Activated CD8-positive, alpha-beta memory T cell treated with anti-CD3 and anti-CD28 coated beads for 36 hours (primary cell): ENCODE data around the gene ADAMTS2. TPM values are rescaled to one million over a fixed set of nuclear protein-coding genes. Genes with fewer than 3 reads are reported as not detected.

Source experiments
- CTCF ChIA-PET: fragments of 350-600 bp; sonication (Branson Sonifier 250); formaldehyde crosslinking; loops from one replicate; lab custom pipeline; 2021; ENCODE audit warnings: antibody characterized with exemption; lab: Charles Lee
- POLR2A ChIA-PET: fragments of 350-600 bp; sonication (Branson Sonifier 250); formaldehyde crosslinking; loops from one replicate; lab custom pipeline; 2021; ENCODE audit warnings: antibody characterized with exemption; lab: Charles Lee
- total RNA-seq, 2 experiments: library from RNA; stranded (reverse); gene quantifications; one replicate each; pipeline ENCODE4 v1.2.3, GENCODE V29; 2021

The ADAMTS2 gene
- total RNA-seq, 2 experiments from 2014 or later, result not detected

DNA sequence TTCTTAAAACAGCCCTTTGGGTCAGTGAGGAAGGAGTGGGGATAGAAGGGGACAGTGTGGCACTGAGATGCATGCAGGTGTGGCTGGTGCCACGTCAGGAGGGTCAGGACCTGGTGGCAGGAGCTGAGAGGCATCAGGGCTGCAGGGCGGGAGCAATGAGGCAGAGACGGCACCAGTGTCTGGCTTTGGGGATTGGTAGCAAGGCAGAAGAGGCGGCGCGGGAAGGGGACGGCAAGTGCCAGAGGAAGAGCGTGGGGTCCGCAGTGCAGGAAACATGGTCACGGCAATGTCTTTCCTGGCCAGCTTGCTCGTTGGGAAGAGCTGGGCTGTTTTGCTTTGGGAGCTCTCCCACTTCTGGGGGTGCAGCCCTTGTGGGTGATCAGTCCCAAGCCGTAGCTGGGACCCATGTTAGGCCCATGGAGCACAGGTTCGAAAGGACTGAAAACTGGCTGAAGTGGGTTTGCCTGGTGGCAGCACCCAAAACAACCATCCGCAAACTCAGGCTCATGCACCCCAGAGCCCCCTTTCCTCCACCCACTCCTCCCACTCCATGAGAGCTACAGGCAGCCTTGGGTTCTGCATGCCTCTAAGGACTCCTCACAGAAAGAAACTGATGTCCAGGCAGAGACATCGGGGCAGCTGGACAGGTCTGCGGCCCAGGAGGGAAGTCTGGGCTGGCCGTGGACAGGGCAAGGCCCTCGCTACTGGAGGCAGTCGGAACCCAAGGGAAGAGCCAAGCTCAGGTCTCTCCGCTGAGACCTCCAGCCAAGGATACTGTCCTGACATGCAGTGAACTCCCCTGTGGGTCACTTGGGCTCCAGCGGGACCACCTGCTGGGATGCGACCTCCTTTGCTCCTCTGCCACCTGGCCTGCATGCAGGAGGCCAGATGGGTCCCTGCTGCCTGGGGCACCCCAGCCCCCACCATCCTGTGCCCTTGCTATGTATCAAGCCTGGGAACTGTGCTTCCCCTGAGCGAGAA, 180.6 kb downstream of the ADAMTS2 start:
- ChIA-PET CTCF (no interaction called here), POLR2A (no interaction called here)

DNA sequence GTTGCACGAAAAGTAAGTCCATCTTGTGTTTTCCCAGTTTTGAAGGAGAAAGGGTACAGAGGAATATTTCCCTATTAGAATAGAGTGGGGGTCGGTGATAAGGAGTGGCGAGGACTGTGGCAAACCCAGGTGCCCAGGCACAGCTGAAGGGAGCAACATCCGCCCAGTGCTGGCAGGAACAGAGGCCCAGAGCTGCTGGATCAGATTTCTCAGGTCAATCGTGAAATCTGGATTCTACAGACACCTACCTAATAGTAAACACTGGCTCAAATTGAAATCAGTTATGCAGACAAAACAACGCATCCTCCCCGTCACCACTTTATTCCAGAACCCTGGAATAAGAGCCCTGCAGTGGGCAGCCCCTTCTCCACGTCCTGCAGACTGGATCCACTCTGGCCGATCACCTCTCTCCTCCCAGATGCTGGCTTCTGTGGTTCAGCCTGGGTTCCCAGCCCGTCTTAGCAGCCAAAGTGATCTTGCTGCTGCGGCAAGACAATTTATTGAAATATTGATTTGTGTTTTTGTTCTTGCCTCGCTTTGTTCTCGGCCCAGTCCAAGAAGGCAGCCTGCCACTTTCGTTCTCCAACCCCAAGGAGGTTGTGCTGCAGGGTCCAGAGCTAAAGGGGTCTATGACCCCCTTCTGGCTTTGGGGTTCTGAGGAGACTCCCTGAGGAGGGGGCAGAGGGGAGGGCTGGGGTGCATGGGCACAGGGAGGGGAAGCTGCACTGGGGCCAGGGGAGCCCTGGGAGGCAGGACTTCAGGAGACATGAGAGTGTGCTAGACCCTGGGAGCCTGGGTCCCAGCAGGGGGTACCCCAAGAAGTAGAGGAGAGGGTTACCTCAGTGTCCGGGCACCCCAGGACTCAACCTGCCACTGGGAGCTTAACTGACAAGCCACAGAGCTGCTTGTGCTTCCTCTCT, 181.8 kb downstream of the ADAMTS2 start:
- POLR2A ChIA-PET, result no interaction called here
- CTCF ChIA-PET, result no interaction called here

DNA sequence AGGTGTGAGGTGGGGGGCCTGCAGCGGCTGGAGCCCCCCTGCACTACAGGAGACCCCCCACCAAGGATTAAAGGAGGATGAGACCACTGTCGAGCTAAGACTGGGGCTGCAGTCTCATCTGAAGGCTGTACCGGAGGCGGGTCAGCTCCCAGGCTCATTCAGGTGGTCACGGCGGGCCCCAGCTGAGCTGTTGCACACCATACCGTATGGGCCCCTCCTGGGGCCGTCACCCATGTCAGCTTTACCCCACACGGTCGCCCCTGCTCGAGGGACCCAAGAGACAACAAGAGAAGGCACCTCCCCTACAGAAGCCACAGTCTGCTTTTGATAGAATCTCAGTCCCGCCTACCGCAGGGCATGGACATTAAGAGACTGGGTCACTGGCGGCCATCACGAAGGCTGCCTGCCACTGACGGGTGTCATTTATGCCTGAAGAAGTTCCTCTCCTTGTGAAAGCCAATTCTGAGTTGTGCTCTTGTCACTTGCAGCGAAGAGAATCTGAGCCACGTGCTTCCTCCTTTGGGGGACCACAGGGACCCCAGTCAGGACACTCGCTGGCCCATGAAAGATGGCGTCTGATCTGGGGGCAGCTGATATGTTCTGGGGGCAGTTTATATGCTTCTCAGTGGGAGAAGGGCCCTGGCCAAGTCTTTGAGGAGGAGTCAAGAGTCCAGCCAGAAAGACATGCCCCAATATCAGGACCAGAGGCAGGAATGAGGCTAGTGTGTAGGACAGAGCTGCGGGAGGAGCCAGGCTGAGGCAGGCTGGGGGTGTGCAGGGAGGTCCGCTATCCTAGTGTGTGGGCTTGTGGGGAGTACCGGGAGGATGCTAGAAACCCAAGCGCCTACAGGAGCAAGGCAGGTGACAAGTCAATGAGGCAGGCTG, 182.7 kb downstream of the ADAMTS2 start:
- ChIA-PET CTCF (no interaction called here), POLR2A (no interaction called here)

DNA sequence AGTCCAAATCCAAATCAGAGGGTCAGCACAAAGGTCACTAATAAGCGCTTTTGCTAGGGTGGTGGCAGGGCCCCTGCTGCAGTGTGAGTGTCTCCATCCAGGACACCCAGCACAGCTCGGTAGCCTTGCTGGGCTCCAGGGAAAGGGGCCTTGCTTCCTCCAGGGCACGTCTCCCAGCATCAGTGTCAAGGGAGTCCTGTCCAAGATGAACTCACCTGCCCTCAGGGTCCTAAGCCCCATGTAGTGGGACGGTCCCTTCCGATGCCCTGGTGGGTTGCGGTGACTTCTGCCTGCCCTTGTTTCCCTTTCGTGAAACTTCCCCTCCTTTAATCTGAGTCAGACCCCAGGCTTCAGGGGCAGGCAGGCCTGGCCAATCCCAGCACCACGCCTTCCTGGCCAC, 183.4 kb downstream of the ADAMTS2 start:
- ChIA-PET POLR2A (no interaction called here), CTCF (no interaction called here)

DNA sequence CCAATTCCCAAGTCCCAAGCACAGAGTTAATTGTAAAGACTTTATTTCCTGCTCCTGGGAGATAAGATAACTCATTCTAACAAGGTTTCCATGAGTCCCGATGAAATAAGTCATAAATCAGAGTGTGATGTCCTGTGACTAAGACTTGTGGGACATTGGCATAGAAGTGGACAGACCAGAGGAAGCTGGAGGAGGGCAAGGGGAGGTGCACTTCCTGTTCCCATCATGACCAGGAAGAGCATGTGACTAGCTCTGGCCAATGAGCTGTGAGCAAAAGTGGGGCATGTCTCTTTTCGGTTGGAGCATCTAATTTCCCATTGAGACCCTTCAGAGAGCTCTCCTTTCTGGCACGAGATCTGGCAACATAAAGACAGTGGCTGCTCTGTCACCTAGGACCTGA, 184.7 kb downstream of the ADAMTS2 start:
- ChIA-PET CTCF (no interaction called here), POLR2A (no interaction called here)

DNA sequence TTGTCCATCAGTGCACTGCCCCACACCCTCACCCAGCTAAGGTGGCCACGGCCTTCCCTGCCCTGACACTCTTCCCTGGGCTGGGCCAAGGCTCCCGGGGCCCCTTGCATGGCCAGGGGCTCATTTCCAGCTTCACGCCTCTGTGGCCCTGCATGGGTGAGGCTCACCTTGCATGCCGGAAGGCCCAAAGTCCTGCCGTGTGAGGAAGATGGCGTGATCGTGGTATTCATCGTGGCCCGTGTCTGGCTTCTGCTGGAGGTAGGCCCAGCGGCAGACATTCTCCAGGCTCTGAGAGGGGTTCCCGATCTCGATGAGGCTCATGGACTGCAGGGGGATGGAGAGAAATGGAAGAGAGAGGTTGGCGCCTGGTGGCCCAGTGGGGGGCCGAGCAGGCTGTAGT, 186.7 kb downstream of the ADAMTS2 start:
- ChIA-PET POLR2A (no interaction called here), CTCF (interaction anchor here (0.5 kb wide), 1 partner anchor 166 kb away, joined by 3 read pairs; no protein-coding TSS in a partner anchor)

DNA sequence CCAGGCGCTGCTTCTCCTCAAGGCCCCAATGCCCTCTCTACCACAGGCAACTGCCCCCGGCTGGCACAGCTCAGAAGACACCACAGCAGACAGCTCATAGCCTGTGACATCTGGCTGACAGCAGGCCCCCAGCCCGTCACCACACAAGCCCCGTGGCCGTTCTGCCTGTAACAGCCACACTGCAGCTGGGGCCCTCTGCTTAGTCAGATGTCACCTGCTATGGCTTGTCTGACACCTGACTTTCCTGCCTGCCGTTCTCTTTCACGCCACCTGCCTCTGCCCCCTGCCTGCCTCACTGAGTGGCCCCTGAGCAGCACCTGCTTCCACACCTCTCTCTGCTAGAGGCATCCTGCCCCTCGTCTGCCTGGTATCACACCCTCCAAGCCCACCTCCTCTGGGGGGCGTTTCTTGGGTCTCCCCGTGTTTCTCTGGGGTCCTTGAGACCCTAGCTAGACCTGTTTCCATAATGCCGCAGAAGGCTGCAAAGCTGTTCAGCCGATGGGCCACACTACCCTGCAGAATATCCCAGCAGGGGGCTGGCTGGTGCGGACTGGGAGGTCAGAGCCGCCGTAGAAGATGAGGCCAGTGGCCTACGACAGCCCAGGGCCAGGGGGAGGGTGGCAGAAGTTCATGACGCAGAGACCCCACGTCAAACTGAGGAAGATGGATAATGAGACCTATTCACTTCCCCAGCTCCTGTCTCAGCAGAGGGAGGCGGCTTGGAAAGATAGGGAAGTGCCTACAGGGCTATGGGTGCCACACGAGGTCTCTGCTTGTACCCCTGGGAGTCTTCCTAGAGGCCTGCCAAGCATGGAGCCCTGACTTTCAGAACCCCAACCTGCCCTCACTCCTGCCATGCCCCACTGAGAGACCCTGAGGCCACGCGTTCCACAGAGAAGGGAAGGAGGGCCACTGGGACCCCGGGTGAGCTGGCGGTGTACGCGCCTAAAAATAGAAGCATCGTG, 190.0 kb downstream of the ADAMTS2 start:
- ChIA-PET POLR2A (no interaction called here), CTCF (no interaction called here)

DNA sequence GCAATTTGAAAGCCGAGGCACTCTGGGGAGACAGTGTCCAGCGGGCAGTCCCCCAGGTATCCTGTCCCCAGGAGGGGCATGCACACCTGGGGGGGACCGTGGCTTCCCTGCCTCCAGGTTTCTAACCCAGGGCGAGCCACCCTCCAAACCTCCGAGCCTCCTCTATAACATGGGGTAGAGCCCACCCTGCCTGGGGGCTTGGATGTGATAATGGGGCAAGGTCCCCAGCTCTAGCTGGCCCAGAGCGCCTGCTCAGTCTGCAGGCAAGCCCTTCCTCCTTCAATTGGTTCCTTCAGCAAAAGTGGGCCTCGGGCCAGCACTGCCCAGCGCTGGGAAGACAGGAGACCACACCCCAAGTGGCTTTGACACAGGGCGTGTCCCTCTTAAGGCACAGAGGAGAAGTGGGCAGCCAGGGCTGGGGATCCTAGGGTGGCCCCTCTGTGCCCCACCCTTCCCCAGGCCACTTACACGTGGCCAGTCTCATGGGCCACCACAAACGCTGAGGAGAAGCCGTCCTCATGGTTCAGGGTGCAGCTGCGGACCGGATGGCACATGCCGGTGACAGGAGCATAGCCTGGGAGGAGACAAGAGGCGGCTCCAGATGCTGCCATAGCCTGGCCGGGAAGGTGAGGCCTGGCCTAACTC, 190.8 kb downstream of the ADAMTS2 start:
- ChIA-PET POLR2A (no interaction called here), CTCF (no interaction called here)

DNA sequence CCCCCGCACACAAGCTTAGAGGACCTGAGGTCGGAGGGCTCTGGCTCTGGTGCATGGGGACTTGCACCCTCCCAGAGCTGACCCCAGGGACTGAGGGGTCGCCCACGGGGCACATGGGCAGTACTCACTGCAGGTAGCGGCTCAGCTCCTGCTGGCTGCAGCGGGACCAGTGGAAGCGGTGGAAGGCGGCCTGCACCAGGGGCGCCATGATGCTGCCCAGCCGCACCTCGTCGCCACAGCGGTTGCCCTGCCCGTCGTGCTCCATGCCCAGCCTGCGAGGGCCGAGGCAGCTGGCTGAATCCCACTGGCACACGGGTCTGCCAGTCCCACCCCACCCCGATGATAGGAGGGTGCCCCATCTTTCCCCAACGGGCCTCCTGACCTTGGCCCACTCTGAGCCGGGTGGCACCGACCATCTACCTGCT, 191.3 kb downstream of the ADAMTS2 start:
- ChIA-PET POLR2A (no interaction called here), CTCF (no interaction called here)

DNA sequence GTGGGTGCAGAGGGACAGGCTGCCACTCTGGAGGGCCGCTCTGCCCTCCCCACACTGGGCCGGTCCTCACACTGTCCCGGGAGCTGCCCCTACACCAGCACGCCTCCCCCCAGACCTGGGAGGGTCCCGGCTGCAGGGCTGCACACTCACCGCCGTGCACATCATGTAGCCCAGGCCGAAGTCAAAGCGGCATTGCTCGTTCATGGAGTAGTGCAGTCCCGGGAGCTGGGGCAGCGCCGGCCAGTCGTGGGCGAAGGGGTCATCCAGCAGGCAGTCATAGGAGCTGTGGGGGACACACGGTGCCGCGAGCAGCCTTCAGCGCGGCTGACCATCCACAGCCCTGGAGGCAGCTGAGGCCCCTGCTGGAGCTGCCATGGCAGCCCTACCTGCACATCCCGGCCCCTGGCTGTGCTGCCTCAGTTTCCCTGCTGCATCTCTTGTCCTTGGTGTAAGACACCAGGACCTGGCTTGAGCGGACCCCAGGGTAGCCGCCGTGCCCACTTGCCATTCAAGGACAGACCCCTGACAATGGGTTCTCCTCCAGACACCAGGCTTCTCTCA, 191.8 kb downstream of the ADAMTS2 start:
- ChIA-PET CTCF (no interaction called here), POLR2A (no interaction called here)

DNA sequence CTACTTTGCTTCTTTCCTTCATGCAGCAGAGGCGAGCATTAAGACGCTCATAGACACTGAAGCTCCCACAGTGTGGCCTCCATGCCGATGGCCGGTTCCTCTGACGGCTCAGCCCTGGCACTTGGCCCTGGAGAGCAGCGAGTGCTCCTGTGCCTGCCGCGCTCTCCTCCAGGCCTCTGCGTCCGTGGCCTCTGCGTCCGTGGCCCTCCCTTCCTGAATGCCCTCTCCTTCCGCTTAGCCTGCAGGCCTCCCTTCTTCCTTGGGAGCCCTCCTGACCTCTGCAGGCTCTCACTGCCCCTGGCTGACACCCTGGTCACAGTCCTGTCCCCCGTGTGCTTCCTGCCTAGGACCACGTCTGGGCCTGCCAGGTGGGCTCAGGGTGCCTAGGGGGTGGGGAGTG, 192.3 kb downstream of the ADAMTS2 start:
- ChIA-PET POLR2A (no interaction called here), CTCF (no interaction called here)

DNA sequence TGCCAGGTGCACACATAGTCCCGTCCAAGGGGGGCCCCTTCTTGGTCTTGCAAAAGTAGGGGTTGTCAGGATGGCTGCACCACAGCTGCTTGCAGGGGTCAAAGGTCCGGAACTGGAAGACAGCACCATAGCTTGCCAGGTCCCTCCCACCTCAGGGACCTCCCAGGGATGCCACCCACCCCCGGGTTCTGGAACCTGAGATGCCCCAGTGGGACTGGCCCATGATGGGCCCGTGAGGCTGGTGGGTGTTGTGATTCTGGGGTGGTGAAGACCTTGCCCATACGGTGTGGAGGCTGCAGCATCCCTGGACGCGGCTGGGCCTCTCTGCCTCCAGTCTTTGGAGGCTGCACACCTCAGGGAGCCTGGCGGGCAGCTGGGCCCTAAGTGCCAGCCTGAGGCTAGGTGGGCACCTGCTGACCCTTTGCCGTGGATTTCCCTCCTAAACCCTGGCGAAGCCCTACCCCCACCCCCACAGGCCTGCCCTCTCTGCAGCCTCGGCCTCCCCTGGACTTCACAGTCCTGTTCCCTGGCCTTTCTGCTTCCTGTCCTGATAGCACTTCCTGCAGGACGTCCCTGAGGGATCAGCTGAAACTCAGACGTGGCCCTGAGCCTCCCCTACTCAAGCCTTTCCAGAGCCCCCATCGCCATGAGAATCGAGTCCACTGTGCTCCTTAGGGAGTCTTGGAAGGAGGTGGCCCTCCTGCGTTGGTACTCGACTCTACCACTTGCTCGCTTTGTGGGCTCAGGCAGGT, 192.9 kb downstream of the ADAMTS2 start:
- POLR2A ChIA-PET, result no interaction called here
- CTCF ChIA-PET, result no interaction called here

DNA sequence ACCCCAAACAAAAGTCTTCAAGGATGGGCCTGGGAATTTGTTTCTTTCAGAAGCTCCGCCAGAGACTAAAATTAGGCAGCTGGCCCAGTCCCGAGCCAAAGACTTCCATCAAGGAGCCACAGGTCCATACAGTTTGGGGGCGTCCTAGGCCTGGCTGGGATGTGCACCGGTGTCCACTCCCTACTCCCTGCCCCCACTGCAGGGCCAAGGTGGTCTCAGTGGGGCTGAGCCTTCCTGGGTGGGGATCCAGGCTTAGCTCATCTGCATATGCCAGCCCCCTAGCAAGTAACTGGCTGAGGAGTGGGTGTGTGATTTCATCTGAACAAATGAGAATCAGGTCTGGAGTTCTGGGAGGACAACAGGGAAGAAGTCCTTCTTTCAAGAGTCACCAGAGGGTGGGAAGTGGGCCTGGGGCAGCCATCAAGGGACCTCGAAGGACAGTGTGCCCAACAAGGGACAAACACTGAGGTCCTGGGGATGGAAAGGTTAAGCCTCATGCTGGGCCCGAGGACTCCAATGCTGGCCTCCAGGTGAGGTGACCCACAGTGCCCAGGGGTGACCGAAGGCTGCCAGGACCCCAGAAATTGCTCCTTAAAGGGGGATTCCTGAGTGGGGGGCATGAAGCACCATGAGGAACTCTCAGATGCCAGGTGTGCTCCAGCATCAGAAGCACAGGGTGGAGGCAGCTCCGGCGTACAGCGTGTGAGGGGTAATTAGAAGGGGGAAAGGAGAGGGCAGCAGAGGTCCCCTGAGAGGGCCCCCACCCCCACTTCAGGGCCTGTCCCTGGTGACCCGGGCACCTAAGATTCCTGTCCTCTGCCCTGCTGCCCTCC, 193.8 kb downstream of the ADAMTS2 start:
- ChIA-PET CTCF (no interaction called here), POLR2A (no interaction called here)

DNA sequence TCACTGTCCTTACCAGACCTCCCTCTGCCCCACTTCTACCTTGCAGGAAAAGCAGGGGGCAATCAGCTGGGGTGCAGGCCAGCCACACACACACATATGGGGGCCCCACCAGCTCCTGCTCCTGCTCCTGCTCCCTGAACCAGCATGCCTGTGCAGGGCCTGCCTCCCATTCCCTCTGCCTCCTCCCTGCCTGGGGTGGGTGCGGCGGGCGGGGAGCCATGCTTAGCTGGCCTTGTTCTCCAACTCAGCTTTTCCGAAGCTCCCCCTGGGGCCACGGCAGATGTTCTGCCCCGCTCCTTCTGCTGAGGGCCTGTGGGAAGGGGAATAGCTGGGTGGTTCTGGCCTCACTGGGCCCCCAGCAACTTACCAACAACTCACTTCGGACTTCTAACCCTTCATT, 195.2 kb downstream of the ADAMTS2 start:
- ChIA-PET CTCF (no interaction called here), POLR2A (no interaction called here)

DNA sequence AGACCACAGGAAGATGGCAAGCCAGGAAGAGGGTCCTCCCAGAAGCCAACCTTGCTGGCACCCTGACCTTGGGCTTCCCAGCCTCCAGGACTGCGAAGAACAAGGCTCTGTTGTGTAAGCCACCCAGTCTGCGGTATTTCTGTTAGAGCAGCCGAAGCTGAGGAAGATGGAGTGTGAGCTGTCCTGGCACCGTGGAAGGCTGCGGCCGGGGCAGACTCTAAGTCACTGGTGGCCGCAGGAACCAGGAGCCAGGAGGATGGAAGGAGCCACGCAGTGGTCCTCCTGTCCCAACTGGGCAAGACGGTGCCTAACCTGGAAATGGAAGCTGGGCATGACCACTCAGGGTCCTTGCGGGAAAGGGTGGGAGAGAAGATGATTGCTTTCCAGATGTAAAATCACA, 196.0 kb downstream of the ADAMTS2 start:
- ChIA-PET CTCF (no interaction called here), POLR2A (no interaction called here)

DNA sequence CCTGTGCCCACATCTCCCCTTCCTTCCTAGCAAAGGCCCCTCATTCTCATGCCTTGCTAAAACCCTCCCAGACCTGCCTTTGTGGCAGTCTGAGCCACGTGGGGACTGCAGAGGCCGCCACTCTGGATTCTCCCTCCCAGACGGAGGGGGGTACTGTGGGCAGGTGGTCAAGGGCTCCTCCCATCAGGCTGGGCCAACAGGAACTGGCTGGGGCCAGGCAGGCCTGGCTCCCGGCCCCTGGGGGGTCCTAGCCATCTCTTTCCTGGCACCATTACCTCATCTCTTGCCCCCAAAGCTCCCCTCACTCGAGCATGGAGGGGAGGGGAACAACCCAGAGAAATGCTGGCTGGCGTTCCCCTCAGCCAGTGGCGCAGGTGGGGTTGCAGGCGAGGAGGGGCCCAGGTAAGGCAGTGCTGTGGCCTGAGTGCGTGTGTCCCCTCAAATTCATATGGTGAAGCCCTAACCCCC, 196.5 kb downstream of the ADAMTS2 start:
- CTCF ChIA-PET, result no interaction called here
- POLR2A ChIA-PET, result no interaction called here
